Activated CD4-positive, alpha-beta T cell treated with anti-CD3 and anti-CD28 coated beads for 4 hours (primary cell): ENCODE results near the gene STON1.
"Not testable (repeated sequence)": the region's sequence is repeated elsewhere in the genome, so short reads cannot be mapped to it uniquely, and the experiment has no call there.

ENCODE experiments used
- DNase-seq, 2 donors: peaks; one replicate each; pipeline ENCODE4 v3.0.0-alpha.2; 2020

STON1 gene

GRCh38 chr2:48574353-48575287 is 44.7 kb downstream of the STON1 start:
- DNase-seq = no peak

- DNase-seq = no peak
Measured at GRCh38 chr2:48578313-48578712, 48.4 kb downstream of the STON1 start.

DNA sequence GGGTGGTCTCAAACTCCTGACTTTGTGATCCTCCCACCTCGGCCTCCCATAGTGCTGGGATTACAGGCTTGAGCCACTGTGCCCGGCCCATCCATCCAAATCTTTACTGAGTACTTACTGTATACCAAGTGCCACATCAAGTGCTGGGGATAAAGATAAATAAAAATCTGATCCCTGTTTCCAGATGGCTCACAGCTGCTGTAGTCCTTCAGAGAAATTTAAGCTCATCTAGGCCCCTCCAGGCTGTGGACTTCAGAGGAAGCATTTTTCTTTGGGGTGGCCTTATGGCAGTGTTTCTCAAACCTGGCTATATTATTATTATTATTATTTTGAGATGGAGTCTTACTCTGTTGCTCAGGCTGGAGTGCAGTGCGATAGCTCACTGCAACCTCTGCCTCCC is 54.0 kb downstream of the STON1 start:
- no peak for DNase-seq

GRCh38 chr2:48584551-48584950 is 54.6 kb downstream of the STON1 start:
- DNase-seq = no peak

DNA sequence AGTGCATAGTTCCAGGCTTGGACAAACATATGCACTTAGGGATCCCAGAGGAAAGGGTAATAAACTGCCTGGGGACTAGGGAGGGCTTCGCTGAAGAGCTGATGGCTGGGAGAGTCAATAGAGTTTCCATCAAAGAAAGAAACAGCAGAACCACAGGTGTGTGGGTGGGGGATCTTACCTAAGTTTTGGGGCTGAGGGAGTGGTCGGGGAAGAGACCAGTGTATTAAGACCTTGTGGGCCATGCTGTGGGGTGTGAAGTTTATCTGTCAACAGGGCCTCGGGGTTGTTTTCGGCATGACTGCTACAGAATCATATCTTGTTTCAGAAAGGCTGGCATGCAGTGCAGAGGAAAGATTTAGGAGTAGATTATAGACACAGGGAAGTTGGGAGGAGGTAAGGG is 56.5 kb downstream of the STON1 start:
- DNase-seq = no peak

GRCh38 chr2:48587560-48587959 is 57.6 kb downstream of the STON1 start:
- DNase-seq = no peak

- DNase-seq = no peak
Measured at GRCh38 chr2:48587961-48588360, 58.0 kb downstream of the STON1 start.

DNA sequence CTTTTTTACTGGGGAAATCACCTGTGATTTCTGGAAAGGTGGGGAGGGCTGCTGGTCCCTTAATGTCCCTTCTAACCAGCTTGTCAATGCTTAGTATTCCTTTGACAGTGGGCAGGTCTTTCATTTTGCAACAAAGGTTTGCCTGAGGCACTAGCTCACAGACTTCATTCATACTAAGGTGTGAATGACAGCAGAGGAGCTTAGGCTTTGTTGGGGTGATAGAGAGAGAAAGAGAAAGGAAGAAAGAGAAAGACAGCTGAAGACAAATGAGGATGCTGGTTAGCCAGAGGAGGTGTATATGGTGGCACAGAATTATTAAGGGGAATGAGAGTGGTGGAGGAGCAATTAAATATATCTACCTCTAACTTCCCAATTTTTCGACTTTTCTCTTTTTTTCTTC is 58.8 kb downstream of the STON1 start:
- no peak for DNase-seq

DNA sequence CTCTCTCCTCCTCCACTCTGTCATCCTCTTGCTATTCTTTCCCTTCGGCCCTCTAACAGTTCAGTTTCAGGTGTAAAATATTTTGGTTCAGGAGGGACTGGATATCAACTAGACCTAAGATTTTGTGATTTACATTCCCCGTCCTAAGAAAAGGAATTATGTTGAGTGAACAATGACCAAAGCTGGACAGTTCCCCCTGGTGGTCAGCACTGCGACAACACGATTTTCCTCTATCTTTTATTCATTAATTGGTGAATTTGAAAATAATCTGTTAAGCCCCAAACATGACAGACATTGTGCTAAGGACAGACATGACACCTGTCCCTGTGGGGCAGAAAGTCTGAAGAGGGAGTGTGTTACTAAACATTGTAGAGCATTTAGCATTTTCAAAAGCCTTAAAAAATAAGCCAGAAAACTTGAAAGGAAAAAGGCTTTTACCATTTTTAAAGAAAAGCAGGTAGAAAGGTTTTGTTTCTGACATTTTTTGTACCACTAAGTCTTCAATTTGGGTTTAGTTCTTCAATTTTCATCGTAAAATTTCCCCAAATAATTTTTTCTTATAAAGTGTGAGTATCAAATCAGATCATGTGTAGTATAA is 59.3 kb downstream of the STON1 start:
- no peak for DNase-seq

- no peak for DNase-seq
Measured at GRCh38 chr2:48590017-48590416, 60.1 kb downstream of the STON1 start.

DNA sequence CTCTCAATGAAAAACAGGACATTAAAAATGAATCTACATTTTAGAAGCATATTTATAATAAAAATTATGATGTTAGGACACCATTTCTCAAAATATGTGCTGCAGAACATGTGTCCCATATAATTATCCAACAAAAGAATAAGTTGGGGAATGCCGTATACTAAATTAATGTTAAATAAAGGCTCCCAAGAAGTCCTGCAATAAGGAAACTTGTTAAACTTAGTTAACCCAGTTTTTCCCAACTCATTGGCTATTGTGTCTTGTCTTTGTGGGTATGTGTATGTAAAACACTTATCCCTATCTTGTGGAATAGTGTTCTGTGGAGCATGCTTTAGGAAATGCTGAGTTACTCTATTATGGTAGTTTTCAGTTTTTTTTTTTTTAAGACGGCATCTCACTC is 62.1 kb downstream of the STON1 start:
- no peak for DNase-seq

DNA sequence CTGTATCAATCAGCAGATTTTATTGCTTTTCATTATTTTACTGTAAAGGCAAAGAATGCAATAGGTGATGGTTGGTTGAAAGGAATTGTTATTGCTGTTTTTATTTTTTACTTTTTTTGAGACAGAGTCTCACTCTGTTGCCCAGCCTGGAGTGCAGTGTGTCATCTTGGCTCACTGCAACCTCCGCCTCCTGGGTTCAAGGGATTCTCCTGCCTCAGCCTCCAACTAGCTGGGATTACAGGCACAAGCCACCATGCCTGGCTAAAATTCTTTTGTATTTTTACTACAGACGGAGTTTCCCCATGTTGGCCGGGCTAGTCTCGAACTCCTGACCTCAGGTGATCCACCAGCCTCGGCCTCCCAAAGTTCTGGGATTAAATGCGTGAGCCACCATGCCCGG is 66.8 kb downstream of the STON1 start:
- DNase-seq = not testable (repeated sequence)

DNA sequence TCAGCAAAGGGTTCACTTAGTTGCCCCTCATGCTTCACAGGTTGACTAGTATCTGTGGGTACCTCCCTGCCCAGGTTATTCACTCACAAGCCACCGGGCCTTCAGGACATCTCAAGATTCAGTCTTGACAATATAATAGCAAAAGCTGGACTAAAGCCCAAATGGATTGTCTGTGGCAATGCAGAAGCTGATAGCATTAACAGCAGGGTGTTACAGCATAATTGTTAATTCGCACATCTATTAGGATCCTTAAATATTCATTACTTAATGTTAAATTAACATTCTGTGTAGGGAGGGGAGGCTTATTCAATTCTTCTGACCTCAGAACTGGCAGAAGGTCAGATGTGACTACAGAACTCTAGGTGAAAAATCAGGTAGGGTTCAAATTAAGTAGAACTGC is 67.5 kb downstream of the STON1 start:
- no peak for DNase-seq

- DNase-seq = no peak
Measured at GRCh38 chr2:48600204-48600813, 70.4 kb downstream of the STON1 start.

DNA sequence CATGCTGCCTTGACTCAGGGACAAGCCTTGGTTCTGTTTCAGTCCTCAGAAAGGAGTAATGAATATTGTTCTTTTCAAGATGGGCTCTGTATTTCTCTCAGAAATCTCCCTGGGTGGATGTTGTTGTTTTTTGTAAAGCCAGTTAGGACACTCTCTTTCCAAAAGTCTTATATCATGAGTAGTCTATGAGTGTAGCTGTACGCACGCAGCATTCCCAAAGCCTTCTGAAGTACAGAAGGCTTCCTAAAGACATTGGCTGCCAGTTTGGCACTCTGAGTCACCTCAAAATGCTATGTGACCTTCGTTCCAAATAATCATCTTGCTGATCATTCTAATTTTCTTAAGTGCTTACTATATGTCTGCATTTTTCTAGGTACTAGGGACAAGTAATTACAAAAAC is 71.0 kb downstream of the STON1 start:
- no peak for DNase-seq

DNA sequence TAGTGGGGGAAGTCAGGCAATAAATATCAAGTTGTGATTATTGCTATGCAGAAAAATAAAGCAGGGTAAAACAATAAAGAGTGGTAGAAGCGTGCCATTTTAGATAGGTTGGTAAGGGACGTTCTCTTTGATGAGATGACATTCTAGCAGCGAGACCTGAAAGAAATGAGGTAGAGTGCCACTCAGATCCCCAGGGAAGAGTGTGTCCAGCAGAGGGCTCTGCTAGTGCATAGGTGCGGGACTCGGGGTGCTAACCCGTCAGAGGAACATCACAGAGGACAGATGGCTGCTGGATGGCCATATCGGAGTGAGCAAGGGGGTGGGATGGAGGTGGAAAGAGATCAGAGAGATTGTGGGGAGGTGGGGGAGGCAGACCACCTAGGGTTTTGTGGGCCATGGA is 71.4 kb downstream of the STON1 start:
- DNase-seq = no peak

- no peak for DNase-seq
Measured at GRCh38 chr2:48605482-48606175, 75.7 kb downstream of the STON1 start.

GRCh38 chr2:48607307-48608014 is 77.5 kb downstream of the STON1 start:
- DNase-seq = no peak

- DNase-seq = no peak
Measured at GRCh38 chr2:48613211-48613610, 83.3 kb downstream of the STON1 start.

DNA sequence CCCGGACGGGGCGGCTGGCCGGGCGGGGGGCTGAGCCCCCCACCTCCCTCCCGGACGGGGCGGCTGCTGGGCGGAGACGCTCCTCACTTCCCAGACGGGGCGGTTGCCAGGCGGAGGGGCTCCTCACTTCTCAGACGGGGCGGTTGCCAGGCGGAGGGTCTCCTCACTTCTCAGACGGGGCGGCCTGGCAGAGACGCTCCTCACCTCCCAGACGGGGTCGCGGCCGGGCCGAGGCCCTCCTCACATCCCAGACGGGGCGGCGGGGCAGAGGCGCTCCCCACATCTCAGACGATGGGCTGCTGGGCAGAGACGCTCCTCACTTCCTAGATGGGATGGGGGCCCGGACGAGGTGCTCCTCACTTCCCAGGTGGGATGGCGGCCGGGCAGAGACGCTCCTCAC is 84.6 kb downstream of the STON1 start:
- DNase-seq = not testable (repeated sequence)

GRCh38 chr2:48617618-48618017 is 87.7 kb downstream of the STON1 start, which contains the start of gene GTF2A1L:
TSS of gene GTF2A1L (plus strand) at chr2:48617856. CDS start at chr2:48617875, 19 bp downstream.
- DNase-seq = no peak

GRCh38 chr2:48619526-48619925 is 89.6 kb downstream of the STON1 start:
- no peak for DNase-seq

DNA sequence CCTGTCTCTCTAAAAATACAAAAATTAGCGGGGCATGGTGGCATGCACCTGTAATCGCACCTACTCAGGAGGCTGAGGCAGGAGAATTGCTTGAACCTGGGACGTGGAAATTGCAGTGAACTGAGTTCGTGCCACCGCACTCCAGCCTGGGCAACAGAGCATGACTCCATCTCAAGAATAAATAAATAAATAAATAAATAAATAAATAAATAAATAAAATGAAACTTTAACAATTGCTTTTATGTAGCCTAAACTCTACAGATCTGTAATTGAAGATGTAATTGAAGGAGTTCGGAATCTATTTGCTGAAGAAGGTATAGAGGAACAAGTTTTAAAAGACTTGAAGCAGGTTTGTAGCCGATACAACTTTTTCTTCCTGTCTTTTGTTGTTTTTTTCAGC is 90.7 kb downstream of the STON1 start:
- DNase-seq = no peak
